IPS-15b (cell line): ENCODE data around the gene WDR45.

Experiments
- H3K27me3 ChIP-seq: one replicate; pipeline ENCODE4 v1.6.1; 2013; ENCODE audit warnings: low read length; ENCODE audit not compliant: control insufficient read depth, insufficient read depth
- H3K36me3 ChIP-seq: one replicate; pipeline ENCODE4 v1.6.1; 2013; ENCODE audit warnings: low read length; ENCODE audit not compliant: control insufficient read depth, insufficient read depth
- H3K4me1 ChIP-seq: one replicate; pipeline ENCODE4 v1.6.1; 2013; ENCODE audit warnings: mild to moderate bottlenecking, low read length; ENCODE audit not compliant: control insufficient read depth, insufficient read depth
- H3K4me3 ChIP-seq: one replicate; pipeline ENCODE4 v1.5.1; 2013; ENCODE audit warnings: low read depth, low read length
- H3K9ac ChIP-seq: one replicate; pipeline ENCODE4 v1.6.1; 2013; ENCODE audit warnings: low read depth, mild to moderate bottlenecking, low read length
- H3K9me3 ChIP-seq: one replicate; pipeline ENCODE4 v1.6.1; 2013; ENCODE audit warnings: mild to moderate bottlenecking, low read length; ENCODE audit not compliant: control insufficient read depth, insufficient read depth

Gene WDR45

DNA sequence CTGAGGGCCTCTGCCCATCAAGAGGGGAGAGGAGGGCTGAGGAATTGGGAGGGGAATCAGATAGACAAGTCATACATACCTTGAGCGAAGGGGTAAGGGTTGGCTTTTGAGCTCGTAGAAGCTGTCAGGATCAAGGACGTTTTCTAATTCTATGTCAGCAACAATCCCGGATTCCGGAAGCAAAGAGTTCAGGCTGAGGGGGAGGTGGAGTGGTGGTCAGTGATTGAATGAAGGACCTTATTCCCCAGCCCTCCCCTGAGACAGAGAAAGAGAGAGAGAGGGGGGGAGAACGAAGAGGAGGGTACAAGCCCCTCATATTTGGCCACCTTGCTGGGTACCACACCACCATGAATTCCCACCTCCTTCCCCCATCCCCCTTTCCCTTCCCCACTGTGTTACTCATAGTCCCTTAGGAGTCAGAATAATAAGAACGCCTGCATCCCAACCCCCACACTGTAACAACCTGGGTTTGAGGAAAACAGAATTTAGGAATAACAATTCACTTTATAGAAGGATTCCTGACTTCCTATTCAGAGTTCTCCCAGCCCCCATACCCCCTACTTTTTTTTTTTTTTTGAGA, 39.2 kb downstream of the WDR45 start:
- H3K4me1 ChIP-seq = peaks cover 6% of the 10 kb centered on the region
- peak overlapping the region; percentile 39 for H3K9ac ChIP-seq
- no peaks in the 10 kb centered on the region for H3K27me3 ChIP-seq
- no peaks in the 10 kb centered on the region for H3K9me3 ChIP-seq
- peak overlapping the region; percentile 83 for H3K4me3 ChIP-seq
- H3K36me3 ChIP-seq = peaks cover 32% of the 10 kb centered on the region

DNA sequence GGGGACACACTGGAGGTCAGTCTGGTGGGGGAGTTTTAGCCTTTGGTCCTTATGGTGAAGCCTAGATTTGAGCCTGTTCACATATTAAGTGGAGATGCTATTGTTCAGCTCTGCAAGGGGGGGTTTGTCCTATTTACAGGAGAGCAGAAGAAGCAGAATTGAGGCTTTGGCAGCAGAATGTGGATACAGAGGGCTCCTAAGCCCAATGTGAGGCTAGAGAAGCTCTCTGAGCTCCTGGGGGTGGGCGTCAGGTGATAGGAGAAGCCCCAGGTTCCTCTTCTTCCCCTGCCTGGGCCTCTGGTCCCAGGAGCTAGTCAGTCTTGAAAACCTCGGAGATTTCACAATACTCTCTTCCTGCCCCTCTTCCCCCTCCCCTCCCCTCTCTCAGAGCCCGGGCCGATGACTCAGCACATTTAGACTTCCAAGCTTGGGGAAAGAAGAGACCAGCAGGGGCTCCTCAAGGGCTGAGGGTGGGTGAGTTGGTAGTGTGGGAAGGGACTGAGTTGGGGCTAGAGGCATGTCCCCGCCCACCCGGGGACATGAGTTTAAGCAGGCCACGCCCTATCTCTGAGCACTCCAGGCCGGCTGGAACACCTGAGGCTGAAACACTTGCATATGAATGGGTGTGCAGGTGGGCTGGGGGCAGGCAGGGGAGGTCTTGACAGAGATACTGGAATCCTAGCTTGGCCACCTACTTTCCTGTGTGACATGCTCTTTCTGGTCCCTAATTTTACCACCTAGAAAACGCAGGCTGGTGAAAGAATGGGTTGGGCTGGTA, 39.9 kb downstream of the WDR45 start:
- Histone ChIP-seq H3K27me3 (no peaks in the 10 kb centered on the region), H3K4me3 (peak overlapping the region; percentile 83), H3K9me3 (no peaks in the 10 kb centered on the region), H3K36me3 (peaks cover 34% of the 10 kb centered on the region), H3K9ac (peak overlapping the region; percentile 70), H3K4me1 (peaks cover 6% of the 10 kb centered on the region)

DNA sequence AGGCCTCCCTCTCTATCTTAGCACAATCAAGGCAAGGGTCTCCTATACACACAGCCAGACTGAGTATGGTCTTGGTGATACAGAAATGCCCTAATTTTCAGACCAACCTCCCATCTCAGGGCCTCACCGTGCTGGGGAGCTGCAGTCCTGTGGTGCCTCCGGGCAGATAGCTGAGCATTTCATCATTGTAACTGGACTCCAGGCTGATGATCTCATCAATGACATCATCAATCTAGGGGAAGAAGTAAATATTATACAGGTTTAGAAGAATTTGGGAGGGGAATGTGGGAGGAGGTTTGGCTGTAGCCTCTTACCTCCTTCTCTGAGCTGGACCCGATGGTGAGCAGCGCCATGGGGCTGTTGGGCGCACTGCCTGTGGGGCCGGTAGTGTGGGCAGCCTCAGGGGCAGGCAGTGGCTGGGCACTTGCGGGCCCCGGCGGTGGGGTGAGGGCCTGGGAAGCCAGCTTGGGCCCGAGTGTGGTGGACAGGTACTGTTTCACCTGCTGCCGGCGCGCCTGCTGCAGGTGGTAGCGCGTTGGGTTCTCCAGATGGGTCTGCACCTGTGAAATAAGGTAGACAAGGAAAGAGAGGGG, 41.7 kb downstream of the WDR45 start:
- no peaks in the 10 kb centered on the region for H3K27me3 ChIP-seq
- no peaks in the 10 kb centered on the region for H3K9me3 ChIP-seq
- H3K36me3 ChIP-seq = peaks cover 52% of the 10 kb centered on the region
- peaks cover 6% of the 10 kb centered on the region for H3K4me1 ChIP-seq
- no peak overlapping the region for H3K9ac ChIP-seq
- no peak overlapping the region for H3K4me3 ChIP-seq

DNA sequence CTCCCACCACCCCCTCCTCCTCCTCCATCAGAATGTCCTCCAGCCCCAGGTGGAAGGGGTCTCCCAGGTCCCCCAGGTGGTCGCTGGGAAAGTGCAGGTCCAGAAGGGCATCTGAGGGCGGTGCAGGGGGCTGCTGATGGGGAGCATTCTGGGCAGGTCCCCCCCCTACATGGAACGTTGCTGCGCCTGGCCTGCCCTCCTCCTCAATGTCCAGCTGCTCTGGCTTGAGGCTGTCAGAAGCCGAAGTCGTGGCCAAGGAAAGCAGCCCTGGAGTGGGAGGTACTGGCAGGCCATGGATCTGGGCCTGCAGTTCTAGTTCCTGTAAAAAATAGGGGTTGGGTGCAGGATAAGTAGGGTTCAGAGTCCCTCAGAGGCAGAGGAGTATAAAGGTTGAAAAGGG, 49.4 kb downstream of the WDR45 start:
- Histone ChIP-seq H3K4me3 (no peak overlapping the region), H3K27me3 (no peaks in the 10 kb centered on the region), H3K9ac (no peak overlapping the region), H3K36me3 (peaks cover 34% of the 10 kb centered on the region), H3K9me3 (no peaks in the 10 kb centered on the region), H3K4me1 (no peaks in the 10 kb centered on the region)

DNA sequence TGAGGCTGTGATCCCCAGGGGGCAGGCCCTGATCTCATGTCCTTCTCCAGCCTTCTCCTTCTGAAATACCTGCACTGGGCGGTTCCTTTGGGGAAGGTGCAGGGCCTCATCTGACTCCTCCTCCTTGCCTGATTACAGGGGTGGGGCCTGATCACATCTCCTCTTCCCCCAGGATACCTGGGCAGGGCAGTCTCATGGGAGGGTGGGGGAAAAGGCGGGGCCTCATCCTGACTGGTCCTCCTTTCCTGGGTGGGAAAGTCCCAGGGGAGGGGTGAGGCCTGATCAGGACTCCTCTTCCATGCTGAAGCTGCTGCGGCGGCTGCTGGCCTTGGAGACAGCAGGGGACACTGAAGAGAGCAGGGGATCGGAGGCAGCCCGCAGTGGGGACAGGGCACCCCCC, 49.8 kb downstream of the WDR45 start:
- Histone ChIP-seq H3K4me1 (no peaks in the 10 kb centered on the region), H3K27me3 (no peaks in the 10 kb centered on the region), H3K9me3 (no peaks in the 10 kb centered on the region), H3K4me3 (no peak overlapping the region), H3K36me3 (peaks cover 33% of the 10 kb centered on the region), H3K9ac (no peak overlapping the region)
